Measurements from ENCODE around the gene COQ9. TPM values are rescaled to one million over a fixed set of nuclear protein-coding genes. Genes with fewer than 3 reads are reported as not detected.

COQ9 gene
- total RNA-seq, 1 experiment from 2014 or later = 32.9 TPM

- Histone ChIP-seq H3K79me1 (ENCODE audit: insufficient read depth, low read depth, low read length, poor library complexity, severe bottlenecking) (no peaks in the 10 kb centered on the region), H2BK120ac (ENCODE audit: low read depth, low read length, poor library complexity, severe bottlenecking) (no peak overlapping the region), H2AK5ac (ENCODE audit: insufficient read length, low read length) (no peak overlapping the region), H3T11ph (ENCODE audit: low read length) (no peak overlapping the region), H3K4ac (ENCODE audit: low read depth, low read length) (no peak overlapping the region), H3K9me3 (ENCODE audit: control insufficient read depth, low read depth, low read length) (no peaks in the 10 kb centered on the region), H3K27me3 (ENCODE audit: insufficient read depth, low read length) (no peaks in the 10 kb centered on the region; the same call in 1 of the 2 replicates), H3K79me2 (ENCODE audit: insufficient read depth, low read length) (no peaks in the 10 kb centered on the region), H4K91ac (ENCODE audit: insufficient read length, low read depth, low read length) (no peak overlapping the region), H3K14ac (ENCODE audit: insufficient read depth, low read length) (no peak overlapping the region), H3K18ac (ENCODE audit: insufficient read length, low read depth, low read length) (no peak overlapping the region), H3K9ac (ENCODE audit: extremely low read depth, insufficient read length, low read length) (no peak overlapping the region), H3K4me1 (ENCODE audit: insufficient read depth, low read length) (no peaks in the 10 kb centered on the region), H3K4me2 (ENCODE audit: insufficient read depth, insufficient read length, low read length) (no peak overlapping the region), H4K8ac (replicated peaks; ENCODE audit: insufficient read length, low read depth, low read length) (no peak overlapping the region), H4K20me1 (ENCODE audit: control insufficient read depth, insufficient read depth, insufficient read length) (no peaks in the 10 kb centered on the region), H2BK5ac (ENCODE audit: insufficient read length, low read length) (no peak overlapping the region), H3K27ac (ENCODE audit: insufficient read length, low read depth, low read length) (no peak overlapping the region), H3K56ac (ENCODE audit: insufficient read length, low read depth, low read length) (no peak overlapping the region), H2AFZ (ENCODE audit: low read length) (no peak overlapping the region), H2BK20ac (ENCODE audit: low read depth, low read length, poor library complexity, severe bottlenecking) (no peak overlapping the region), H4K5ac (ENCODE audit: insufficient read length, low read depth, low read length) (no peak overlapping the region), H2BK12ac (ENCODE audit: insufficient read length, low read depth, low read length) (no peak overlapping the region), H3K23me2 (ENCODE audit: insufficient read length, low read depth, low read length, poor library complexity, severe bottlenecking) (no peaks in the 10 kb centered on the region), H2BK15ac (ENCODE audit: low read depth, low read length) (no peak overlapping the region), H3K23ac (ENCODE audit: insufficient read length, low read depth, low read length) (no peak overlapping the region)
- H3K36me3 Mint-ChIP-seq (ENCODE audit: insufficient read depth in 1 of 3, low read depth in 3 of 3) = peaks cover 42 to 83% (median 76%) of the 10 kb centered on the region in 3 experiments
- no peaks in the 10 kb centered on the region for H3K9me3 Mint-ChIP-seq
- H3K4me3 Mint-ChIP-seq = no peak overlapping the region
- whole genome bisulfite sequencing (ENCODE audit: extremely low coverage, insufficient read length, low lambda C conversion rate) = no CpG with 5 or more reads among the region's 2 CpGs
- no peaks in the 10 kb centered on the region for H3K27me3 Mint-ChIP-seq (ENCODE audit: low read depth)
- no peak for DNase-seq
- no peaks in the 10 kb centered on the region for H3K4me1 Mint-ChIP-seq
- H3K27ac Mint-ChIP-seq = no peak overlapping the region
- TF ChIP-seq, protein P1, sequence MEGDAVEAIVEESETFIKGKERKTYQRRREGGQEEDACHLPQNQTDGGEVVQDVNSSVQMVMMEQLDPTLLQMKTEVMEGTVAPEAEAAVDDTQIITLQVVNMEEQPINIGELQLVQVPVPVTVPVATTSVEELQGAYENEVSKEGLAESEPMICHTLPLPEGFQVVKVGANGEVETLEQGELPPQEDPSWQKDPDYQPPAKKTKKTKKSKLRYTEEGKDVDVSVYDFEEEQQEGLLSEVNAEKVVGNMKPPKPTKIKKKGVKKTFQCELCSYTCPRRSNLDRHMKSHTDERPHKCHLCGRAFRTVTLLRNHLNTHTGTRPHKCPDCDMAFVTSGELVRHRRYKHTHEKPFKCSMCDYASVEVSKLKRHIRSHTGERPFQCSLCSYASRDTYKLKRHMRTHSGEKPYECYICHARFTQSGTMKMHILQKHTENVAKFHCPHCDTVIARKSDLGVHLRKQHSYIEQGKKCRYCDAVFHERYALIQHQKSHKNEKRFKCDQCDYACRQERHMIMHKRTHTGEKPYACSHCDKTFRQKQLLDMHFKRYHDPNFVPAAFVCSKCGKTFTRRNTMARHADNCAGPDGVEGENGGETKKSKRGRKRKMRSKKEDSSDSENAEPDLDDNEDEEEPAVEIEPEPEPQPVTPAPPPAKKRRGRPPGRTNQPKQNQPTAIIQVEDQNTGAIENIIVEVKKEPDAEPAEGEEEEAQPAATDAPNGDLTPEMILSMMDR (conservative IDR thresholded peaks at IDR 0.05) = no peak
Measured at GRCh38 chr16:57434003-57434402, 13.3 kb upstream of the COQ9 start.

All from H9 (cell line).